Caco-2 (cell line): ENCODE data around the gene PTPRO. TPM values are rescaled to one million over a fixed set of nuclear protein-coding genes. Genes with fewer than 3 reads are reported as not detected.

ENCODE experiments used
- BruUV-seq: library from RNA; stranded (reverse); fragments of 400-500 nt; replicated peaks from 2 replicates; lab custom pipeline; 2021; lab: Mats Ljungman, UMichigan
- CTCF ChIA-PET: fragments of 300-600 bp; sonication (Branson Sonifier 250); formaldehyde crosslinking; loops from one replicate; lab custom pipeline; 2022; ENCODE audit warnings: antibody characterized with exemption; lab: Charles Lee
- POLR2A ChIA-PET: fragments of 300-600 bp; sonication (Branson Sonifier 250); formaldehyde crosslinking; loops from one replicate; lab custom pipeline; 2022; ENCODE audit warnings: antibody characterized with exemption; lab: Charles Lee
- DNase-seq, 2 experiments: peaks; one replicate each; pipeline versions ENCODE4 v3.0.0 to v3.0.0-alpha.2; 2020 to 2022
- H3K27me3 ChIP-seq: replicated peaks from 2 replicates; pipeline ENCODE4 v1.6.0; 2011; ENCODE audit warnings: low read length; ENCODE audit not compliant: control insufficient read depth, insufficient read depth
- H3K36me3 ChIP-seq: 2 replicates; pipeline ENCODE4 v1.5.1; 2011; ENCODE audit warnings: low read length; ENCODE audit not compliant: control insufficient read depth, insufficient read depth
- H3K4me1 ChIP-seq: fragments of 250-450 bp; sonication (Bioruptor Pico); 2 replicates; pipeline ENCODE4 v1.5.1; 2020; ENCODE audit warnings: mild to moderate bottlenecking
- H3K4me3 ChIP-seq: 2 replicates; pipeline ENCODE4 v1.5.1; 2011; ENCODE audit warnings: low read depth, mild to moderate bottlenecking, control low read depth, low read length
- H3K9me3 ChIP-seq: fragments of 250-450 bp; sonication (Bioruptor Pico); 2 replicates; pipeline ENCODE4 v1.5.1; 2020; ENCODE audit warnings: mild to moderate bottlenecking, moderate library complexity
- H3K27ac Mint-ChIP-seq: one replicate; pipeline ENCODE4 v1.8.0; 2022; ENCODE audit warnings: mixed read lengths; ENCODE audit not compliant: unreplicated experiment
- H3K27me3 Mint-ChIP-seq: one replicate; pipeline ENCODE4 v1.8.0; 2022; ENCODE audit warnings: mixed read lengths; ENCODE audit not compliant: insufficient read depth, unreplicated experiment
- H3K36me3 Mint-ChIP-seq: one replicate; pipeline ENCODE4 v1.8.0; 2022; ENCODE audit warnings: mild to moderate bottlenecking, mixed read lengths; ENCODE audit not compliant: insufficient read depth, unreplicated experiment
- H3K4me1 Mint-ChIP-seq: one replicate; pipeline ENCODE4 v1.8.0; 2022; ENCODE audit warnings: low read depth, mixed read lengths; ENCODE audit not compliant: unreplicated experiment
- H3K4me3 Mint-ChIP-seq: one replicate; pipeline ENCODE4 v1.8.0; 2022; ENCODE audit warnings: mild to moderate bottlenecking, moderate library complexity, mixed read lengths; ENCODE audit not compliant: unreplicated experiment
- H3K9me3 Mint-ChIP-seq: one replicate; pipeline ENCODE4 v1.8.0; 2022; ENCODE audit warnings: mixed read lengths; ENCODE audit not compliant: unreplicated experiment
- CTCF ChIP-seq, 2 experiments: fragments of 200-600 bp in 1 of 2; IDR thresholded peaks; 1 replicate in 1 of 2; 2 replicates in 1 of 2; pipeline versions ENCODE4 v1.5.1 to v1.8.0; 2011 to 2022; ENCODE audit warnings: antibody characterized with exemption in 1 of 2, control low read depth in 1 of 2, inconsistent platforms in 1 of 2, low read depth in 1 of 2, low read length in 1 of 2, mild to moderate bottlenecking in 1 of 2, moderate library complexity in 1 of 2; ENCODE audit not compliant: insufficient read depth in 1 of 2, severe bottlenecking in 1 of 2, unreplicated experiment in 1 of 2
- intact Hi-C: fragments of 100-400 bp; cut with micrococcal nuclease; formaldehyde crosslinking; loops from one replicate; pipeline ENCODE4 v1.10.0; 2022; ENCODE audit not compliant: unreplicated experiment
- total RNA-seq: library from RNA; stranded (reverse); gene quantifications from 2 replicates; pipeline ENCODE4 v1.2.3, GENCODE V29; 2022

Gene PTPRO
- total RNA-seq, 1 experiment from 2014 or later: not detected

DNA sequence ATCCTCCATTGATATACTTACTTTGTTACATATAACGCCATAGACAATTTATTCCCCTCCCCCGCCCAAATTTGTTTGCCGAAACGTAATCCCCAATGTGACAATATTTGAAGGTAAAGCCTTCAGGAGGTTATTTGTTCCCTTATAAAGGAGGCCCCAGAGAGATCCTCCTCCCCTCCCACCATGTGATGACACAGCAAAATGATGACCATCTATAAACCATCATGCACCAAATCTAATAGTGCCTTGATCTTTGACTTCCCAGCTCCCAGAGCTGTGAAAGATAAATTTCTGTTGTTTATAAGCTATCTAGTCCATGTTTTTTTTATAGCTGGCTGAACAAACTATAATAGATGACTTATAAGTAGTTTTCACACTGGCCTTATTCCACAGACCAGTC, 122.2 kb downstream of the PTPRO start:
- POLR2A ChIA-PET: no interaction called here
- BruUV-seq: no TSS peak
- Mint-ChIP-seq H3K4me1 (no peaks in the 10 kb centered on the region), H3K9me3 (no peaks in the 10 kb centered on the region), H3K27ac (no peak overlapping the region), H3K27me3 (peaks cover 3% of the 10 kb centered on the region), H3K36me3 (no peaks in the 10 kb centered on the region), H3K4me3 (no peak overlapping the region)
- intact Hi-C loops: no loop called here
- no peaks in the 10 kb centered on the region for H3K4me1 ChIP-seq
- no peaks in the 10 kb centered on the region for H3K36me3 ChIP-seq
- no peaks in the 10 kb centered on the region for H3K27me3 ChIP-seq
- CTCF ChIA-PET: no interaction called here
- H3K4me3 ChIP-seq: no peak overlapping the region
- no peak for TF ChIP-seq CTCF (IDR thresholded peaks at IDR 0.05; ENCODE audit: insufficient read depth in 1 of 2, low read depth in 1 of 2, low read length in 1 of 2, severe bottlenecking in 1 of 2, unreplicated experiment in 1 of 2)
- H3K9me3 ChIP-seq: no peaks in the 10 kb centered on the region
- no peak for DNase-seq

- ChIA-PET POLR2A (no interaction called here), CTCF (no interaction called here)
- Histone ChIP-seq H3K9me3 (no peaks in the 10 kb centered on the region), H3K4me3 (no peak overlapping the region), H3K4me1 (no peaks in the 10 kb centered on the region), H3K27me3 (no peaks in the 10 kb centered on the region), H3K36me3 (no peaks in the 10 kb centered on the region)
- Mint-ChIP-seq H3K9me3 (no peaks in the 10 kb centered on the region), H3K27ac (no peak overlapping the region), H3K4me3 (no peak overlapping the region), H3K27me3 (peaks cover 5% of the 10 kb centered on the region), H3K4me1 (no peaks in the 10 kb centered on the region), H3K36me3 (no peaks in the 10 kb centered on the region)
- intact Hi-C loops: no loop called here
- no TSS peak for BruUV-seq
- DNase-seq: no peak
- TF ChIP-seq CTCF (IDR thresholded peaks at IDR 0.05; ENCODE audit: insufficient read depth in 1 of 2, low read depth in 1 of 2, low read length in 1 of 2, severe bottlenecking in 1 of 2, unreplicated experiment in 1 of 2): no peak
Measured at GRCh38 chr12:15446807-15447206, 124.5 kb downstream of the PTPRO start.

DNA sequence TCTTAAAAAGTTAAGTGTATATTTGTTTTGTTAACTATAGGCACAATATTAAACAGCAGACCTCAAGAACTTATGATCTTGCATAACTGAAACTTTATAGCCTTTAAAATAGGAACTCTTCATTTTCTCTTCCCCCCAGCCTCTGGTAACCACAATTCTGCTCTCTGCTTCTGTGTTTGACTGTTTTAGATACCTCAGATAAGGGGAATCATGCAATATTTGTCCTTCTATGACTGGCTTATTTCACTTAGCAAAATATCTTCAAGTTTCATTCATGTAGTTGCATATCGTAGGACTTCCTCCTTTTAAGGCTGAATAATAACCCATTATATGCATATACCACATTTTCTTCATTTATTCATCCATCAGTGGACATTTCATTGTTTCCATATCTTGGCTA, 131.3 kb downstream of the PTPRO start:
- peaks cover 6% of the 10 kb centered on the region for H3K27me3 Mint-ChIP-seq
- H3K27me3 ChIP-seq: no peaks in the 10 kb centered on the region
- H3K4me1 Mint-ChIP-seq: peaks cover 6% of the 10 kb centered on the region
- no peaks in the 10 kb centered on the region for H3K36me3 Mint-ChIP-seq
- ChIA-PET POLR2A (no interaction called here), CTCF (no interaction called here)
- H3K27ac Mint-ChIP-seq: no peak overlapping the region
- intact Hi-C loops: no loop called here
- no peak overlapping the region for H3K4me3 ChIP-seq
- H3K9me3 Mint-ChIP-seq: peaks cover 22% of the 10 kb centered on the region
- no peaks in the 10 kb centered on the region for H3K4me1 ChIP-seq
- H3K36me3 ChIP-seq: no peaks in the 10 kb centered on the region
- no peak for DNase-seq
- no peak overlapping the region for H3K4me3 Mint-ChIP-seq
- H3K9me3 ChIP-seq: peaks cover 4% of the 10 kb centered on the region; the same call in 1 of the 2 replicates
- no TSS peak for BruUV-seq
- no peak for TF ChIP-seq CTCF (IDR thresholded peaks at IDR 0.05; ENCODE audit: insufficient read depth in 1 of 2, low read depth in 1 of 2, low read length in 1 of 2, severe bottlenecking in 1 of 2, unreplicated experiment in 1 of 2)
